NCI-H446 (cell line): Measurements from ENCODE around the gene CENATAC.
"Not testable (repeated sequence)": the region's sequence is repeated elsewhere in the genome, so short reads cannot be mapped to it uniquely, and the experiment has no call there.

Experiments
- DNase-seq, 2 experiments: peaks; one replicate each; lab custom pipeline; 2025; lab: John Stamatoyannopoulos, UW

The CENATAC gene

DNA sequence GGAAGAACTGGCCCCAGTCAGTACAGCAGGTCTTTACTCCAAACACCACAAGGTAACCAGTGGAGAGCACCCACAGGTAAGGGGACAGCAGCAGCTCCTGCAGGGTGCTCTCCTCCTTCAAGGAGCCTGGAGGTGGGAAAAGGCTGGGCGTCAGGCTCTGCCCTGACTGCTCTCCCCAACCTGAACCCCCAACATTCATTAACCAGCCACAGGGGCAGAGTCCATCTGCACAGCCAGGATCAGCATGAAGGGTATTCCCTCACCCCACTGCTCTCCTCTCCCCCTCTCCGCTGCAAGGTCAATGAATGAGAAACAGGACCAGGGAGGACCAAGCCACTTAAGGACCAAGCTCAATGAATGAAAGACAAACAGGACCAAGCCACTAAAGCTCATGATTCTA is 29.0 kb downstream of the CENATAC start:
- no peak for DNase-seq

DNA sequence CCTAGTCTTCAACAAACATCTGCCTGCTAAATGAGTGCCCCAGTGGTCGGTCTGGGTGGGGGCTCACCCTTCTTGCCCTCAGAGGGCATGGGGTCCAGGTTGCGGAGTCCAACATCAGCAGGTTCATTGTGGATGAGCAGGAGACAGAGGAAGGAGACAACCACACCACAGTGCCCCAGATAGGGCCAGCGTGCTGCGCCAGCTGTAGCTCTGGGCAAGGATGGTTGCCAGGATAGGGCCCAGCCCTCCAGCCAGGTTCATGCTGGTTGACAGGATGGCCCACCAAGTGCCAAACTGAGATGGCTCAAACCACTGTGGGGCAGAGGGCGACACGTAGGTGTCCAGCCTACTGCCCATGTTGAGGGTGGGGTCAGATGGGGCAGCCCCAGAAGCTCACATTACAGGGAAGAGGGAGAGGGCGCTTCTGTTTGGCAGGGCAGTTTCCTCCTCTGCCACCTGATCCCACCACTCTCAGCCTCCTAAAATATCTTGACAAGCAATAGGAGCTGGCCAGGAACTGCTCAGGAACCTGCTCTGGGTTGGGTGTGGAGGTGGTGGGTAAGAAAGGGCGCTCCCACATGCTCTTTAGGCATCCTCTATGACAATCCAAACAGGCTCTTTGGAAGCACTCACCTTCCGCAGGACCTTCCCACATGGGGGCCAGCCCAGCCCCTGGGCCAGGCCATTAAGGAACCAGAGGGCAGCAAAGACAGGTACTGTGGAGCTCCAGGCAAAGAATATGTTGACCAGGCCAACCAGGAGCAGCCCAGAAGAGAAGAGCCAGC is 29.8 kb downstream of the CENATAC start:
- DNase-seq = no peak

DNA sequence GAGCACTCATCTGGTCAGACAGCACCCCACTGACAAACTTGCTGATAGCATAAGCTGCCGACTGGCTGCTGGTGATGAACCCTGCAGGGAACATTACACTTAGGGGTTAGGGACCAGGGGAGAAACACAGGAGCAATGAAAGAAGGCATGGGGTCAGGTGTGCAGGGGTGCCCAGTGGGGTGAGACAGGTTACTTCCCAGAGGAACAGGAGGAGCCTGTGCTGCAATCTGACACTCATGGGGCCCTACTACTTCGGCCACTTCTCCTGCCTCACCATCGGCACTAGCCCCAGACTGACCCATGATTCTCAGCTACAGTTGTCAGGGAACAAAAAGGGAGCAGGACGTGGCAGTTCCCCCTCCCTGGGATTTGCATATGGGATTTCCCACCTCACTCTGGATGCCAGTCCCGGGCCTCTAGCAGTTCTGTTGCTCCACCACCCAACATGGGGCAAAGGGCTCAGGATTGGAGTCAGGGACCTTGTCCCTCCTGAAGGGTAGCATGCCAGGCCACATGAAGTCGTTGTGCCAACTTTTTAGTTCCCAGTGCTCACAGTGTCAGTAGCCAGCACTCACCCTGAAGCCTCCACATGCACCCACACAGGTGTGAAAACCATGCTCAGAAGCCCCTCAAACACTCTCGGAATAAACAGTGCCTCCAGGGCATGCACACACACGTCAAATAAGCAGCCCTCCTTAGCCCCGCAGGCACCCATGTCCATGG is 30.6 kb downstream of the CENATAC start:
- DNase-seq = no peak

DNA sequence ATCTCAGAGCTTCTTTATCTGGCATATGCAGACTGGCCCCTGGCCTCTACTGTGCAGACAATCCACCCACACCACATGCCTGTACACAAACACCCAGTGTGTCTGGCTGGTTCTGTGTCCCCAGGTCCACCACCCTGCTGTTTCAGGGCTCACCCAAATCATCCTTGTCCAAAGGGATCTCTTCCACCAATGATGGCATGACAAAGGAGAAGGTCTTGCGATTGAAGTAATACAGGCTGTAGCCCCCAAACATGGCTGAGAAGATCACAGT is 31.1 kb downstream of the CENATAC start:
- no peak for DNase-seq

DNA sequence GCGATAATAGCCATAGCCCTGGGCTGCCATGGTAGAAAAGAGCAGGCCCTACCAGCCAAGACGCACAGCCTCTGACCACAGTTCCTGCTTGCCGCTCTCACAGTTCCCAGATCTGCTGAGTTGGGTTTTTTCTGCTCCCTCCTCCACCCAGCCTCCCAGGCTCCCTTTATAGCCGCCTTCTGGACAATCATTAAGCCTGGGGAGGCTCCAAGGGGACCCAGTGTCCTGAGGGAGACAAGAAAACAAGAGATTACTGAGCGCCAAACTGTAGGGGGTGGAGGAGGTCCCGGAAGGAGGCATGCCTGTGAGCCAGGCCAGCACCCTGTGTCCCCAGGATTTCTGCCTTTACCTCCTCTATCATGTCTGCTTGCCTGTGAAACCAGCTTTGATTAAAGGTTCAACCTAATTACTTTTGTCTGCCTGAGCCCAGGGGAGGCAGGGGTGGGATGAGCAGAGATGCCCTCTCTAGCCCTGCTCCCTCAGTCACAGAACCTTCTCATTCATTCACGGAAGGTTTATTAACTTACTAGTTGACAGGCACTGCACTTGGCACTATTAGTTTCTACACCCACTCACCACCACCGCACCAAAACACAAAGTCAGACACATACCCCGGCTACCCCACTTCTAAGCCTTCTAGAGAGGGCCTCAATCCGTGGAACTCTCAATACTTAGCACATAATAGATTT is 31.5 kb downstream of the CENATAC start:
- no peak for DNase-seq

DNA sequence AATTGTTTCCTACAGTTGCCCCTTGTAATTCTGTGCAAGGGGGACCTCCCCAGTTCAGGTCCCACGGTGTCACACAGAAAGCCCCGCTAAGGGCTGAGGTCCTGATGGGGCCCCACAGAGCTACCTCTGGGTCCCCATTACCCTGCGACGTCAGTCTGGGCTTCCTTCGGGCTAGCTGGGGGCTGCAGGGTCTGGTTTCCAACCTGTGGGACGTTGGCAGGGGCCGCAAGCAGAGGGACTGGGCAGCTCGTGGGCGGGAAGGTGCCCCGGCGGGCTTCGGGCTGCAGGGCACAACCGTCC is 32.0 kb downstream of the CENATAC start:
- DNase-seq = no peak

DNA sequence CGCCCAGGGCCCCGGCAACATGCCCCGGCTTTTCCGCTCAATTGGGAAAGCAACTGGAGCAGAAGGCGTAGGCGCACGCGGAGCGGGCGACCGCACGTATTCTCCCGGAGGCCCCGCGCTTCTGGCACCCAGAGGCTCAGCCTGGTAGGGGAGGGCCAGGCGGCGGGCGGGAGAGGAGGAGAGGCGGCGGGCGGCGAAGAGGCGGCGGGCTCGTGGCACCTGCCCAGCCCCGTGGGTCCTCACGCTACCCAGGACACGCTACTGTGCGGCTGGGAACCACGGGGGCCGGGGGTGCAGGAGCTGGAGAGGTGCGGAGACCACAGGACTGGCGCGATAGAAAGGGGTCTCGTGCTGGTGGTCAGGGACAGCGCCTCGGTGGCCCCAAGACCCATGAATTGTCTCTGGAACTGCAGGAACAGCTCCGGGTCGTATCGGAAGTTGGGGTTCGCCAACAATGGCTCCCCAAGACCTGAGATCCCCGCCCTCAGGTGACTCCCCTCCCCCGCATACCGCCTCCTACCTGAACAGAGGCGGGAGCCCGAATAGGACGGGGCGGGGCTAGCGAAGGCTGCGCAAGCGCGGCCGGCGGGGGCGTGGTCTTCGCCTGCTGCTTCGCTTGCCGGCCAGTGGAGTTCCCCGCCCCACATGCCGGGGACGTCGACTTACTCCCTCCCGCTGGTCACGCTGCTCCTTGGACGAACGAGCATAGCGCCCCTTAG is 32.5 kb downstream of the CENATAC start, which contains the start of gene SLC37A4:
Gene SLC37A4 (minus strand): TSS at position 549 of the 719 bp plus-strand sequence.
- peak; percentile 92 to 99 for DNase-seq

DNA sequence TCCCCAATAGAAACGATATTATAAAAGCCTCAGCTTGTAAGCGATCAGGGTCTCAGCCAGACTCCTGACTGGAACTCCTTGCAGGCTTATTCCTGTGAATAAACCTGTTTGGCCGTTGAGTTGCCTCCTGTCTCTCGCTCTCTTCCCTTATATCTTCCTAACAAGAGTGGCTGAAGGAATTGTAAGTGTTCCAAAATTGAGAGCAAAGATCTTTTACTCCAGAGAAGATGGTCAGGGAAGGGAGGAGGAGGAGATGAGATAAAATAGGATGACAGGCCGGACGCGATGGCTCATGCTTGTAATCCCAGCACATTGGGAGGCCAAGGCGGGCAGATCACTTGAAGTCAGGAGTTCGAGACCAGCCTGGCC is 34.0 kb downstream of the CENATAC start:
- no peak for DNase-seq

DNA sequence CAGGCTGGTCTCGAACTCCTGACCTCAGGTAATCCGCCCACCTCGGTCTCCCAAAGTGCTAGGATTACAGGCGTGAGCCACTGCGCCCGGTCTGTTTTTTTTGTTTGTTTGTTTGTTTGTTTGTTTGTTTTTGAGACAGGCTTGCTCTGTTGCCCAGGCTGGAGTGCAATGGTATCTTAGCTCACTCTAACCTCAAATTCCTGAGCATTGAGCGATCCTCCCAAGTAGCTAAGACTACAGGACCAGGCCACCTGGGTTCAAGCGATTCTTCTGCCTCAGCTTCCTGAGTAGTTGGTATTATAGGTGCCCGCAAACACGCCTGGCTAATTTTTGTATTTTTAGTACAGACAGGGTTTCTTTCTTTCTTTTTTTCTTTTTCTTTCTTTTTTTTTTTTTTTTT is 35.5 kb downstream of the CENATAC start:
- not testable (repeated sequence) for DNase-seq

DNA sequence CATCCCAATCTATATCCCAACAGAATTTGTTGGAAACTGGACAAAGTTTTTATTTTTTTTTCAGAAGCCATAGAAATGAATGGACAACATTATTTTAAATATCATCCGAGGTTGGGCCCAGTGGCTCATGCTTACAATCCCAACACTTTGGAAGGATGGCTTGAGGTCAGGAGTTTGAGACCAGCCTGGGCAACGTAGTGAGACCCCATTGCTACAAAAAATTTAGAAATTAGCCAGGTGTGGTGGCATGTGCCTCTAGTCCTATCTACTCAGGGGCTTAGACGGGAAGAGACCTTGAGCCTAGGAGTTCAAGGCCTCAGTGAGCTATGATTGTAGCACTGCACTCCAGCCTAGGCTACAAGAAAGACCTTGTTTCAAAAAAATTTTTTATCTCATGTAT is 36.9 kb downstream of the CENATAC start:
- DNase-seq = no peak

DNA sequence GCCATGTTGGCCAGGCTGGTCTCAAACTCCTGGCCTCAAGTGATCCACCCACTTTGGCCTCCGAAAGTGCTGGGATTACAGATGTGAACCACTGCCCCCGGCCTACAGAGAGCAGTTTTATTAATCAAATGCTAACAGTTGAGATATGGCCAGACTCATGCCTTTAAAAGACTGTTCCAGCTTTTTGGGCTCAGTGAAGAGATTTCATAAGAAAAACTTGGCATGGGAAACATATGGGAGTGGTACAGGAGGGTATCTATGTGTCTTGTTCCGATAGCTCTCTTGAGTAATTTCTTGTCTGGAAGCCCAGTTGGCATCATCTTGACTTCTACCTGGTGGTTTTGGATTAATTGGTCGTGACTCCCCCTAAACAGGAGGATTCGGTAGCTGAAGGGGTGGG is 40.9 kb downstream of the CENATAC start:
- DNase-seq = no peak

DNA sequence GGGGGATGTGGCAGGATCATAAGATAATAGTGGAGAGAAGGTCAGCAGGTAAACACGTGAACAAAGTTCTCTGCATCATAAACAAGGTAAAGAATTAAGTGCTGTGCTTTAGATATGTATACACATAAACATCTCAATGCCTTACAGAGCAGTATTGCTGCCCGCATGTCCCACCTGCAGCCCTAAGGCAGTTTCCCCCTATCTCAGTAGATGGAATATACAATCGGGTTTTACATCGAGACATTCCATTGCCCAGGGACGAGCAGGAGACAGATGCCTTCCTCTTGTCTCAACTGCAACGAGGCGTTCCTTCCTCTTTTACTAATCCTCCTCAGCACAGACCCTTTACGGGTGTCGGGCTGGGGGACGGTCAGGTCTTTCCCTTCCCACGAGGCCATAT is 41.5 kb downstream of the CENATAC start:
- DNase-seq = not testable (repeated sequence)

DNA sequence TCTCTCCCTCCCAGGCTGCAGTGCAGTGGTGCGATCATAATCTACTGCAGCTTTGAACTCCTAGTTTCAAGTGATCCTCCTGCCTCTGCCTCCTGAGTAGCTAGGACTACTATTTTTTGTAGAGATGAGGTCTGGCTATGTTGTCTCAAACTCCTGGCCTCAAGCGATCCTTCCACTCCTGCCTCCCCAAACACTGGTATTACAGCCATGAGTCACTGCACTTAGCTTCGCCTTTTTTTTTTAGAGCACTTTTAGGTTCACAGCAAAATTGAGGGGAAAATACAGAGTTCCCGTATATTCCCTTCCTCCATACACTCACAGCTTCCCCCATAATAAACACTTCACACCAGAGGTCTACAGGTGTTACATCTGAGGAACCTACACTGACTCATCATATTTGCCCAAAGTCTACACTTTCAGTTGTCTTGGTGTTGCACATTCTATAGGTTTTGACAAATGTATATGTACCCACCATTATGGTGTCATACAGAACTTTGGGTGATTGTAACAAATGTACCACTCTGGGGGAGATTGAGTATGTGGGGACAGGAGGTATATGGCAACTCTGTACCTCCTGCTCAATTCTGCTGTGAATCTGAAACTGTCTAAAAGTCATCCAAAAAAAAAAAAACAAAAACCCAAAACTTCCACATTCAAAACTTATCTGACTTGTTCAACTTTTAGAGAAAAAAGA is 44.0 kb downstream of the CENATAC start:
- DNase-seq = no peak

DNA sequence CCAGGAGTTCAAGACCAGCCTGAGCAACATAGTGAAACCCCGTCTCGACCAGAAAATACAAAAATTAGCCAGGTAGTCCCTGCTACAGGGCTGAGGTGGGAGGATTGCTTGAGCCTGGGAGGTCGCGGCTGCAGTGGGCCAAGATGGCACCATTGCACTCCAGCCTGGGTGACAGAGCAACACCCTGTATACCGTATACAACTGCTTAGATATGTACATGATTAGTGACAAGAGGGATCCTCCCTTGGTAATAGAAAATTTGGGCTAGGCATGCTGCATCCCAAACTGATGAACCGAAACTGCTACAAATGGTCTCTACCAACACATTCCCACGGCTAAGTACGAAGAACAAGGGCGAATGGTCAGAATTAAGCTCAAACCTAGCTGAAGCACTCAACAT is 45.0 kb downstream of the CENATAC start:
- DNase-seq = no peak

DNA sequence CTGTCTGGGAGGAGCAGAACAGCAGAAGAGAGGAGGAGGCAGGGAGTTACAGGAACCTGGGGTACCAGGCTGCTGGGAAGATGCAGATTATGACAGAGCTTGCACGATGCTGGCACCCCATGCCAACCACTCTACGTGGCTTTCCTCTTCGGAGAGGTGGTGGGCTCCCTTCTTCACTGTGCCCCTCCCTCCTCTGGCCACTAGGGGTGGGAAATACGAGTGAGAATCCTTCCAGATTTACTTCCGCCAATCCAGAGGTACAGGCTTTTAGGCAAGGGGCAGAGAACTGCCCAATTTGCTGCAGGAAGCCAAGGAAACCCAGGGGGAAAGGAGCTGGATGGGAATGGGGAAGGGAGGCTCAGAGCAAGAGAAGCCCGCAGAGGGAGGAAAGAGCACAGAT is 46.8 kb downstream of the CENATAC start:
- no peak for DNase-seq

DNA sequence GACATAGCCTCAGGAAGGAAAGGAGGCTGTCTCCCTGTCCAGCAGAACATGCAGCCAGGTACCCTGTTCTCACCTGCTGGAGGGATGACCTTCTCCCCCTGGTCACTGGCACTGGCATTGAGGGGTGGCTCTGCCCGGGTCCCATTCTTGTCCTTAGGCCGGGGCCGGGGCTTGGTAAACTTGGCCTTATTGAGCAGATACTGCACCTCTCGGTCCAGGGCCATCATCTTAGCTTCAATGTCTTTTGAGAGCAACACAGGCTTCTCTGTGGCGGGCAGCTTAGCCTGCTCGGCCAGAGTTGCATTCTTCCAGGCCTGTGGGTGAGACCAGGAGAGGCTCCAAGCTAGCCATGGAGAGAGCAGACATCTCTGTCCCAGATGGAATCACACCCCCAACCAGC is 48.6 kb downstream of the CENATAC start:
- DNase-seq = no peak

DNA sequence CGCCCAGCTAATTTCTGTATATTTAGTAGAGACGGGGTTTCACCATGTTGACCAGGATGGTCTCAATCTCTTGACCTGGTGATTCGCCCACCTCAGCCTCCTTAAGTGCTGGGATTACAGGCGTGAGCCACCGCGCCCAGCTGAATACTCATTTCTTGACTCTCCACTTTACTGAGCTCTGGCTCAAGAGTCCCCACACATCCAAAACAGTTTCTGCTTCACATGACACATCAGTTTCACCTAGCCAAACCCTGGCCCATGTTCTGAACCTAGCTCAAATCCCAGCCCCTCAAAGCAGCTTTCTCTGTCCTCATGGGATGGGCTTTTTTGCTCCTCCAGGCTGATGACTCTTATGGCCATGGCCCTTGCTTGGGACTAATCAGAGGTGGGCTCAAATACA is 49.3 kb downstream of the CENATAC start:
- no peak for DNase-seq

DNA sequence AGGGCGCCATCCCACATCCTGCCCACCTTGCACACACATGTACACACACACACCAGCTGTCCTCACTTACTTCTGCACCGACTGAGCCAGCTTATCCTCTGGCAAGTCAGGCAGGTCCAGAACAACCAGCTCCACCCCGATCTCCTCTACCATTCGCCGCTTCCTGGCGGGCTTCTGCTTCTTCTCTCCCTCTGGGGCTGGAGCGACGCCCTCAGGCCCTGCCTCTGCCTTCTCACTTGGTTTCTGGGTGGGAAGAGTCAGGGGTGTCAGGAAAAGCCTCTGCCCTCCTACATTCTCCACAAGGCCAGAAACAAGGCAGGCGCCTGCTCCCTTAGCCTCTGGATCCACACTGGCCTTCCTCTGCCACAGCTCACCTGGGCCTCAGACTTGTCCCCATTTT is 50.7 kb downstream of the CENATAC start:
- no peak for DNase-seq

DNA sequence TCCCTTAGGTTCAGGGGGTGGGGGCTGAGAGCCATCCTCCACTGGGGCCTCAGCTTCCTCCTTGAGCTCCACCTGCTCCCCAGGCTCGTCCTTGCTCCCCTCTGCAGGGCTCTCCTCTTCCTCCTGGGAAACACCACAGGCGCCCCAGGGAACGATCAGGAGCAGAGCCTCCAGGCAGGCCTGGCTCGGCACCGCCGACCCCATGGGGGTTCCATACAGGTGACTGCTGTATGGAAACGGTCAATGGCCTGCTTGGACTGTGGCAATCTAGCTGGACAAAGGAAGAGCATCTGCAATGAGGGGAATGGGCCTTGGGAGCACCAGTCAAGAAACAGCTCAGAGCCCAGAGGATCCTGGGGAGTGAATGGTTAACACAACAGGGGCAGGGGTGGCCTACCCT is 51.1 kb downstream of the CENATAC start:
- no peak for DNase-seq

DNA sequence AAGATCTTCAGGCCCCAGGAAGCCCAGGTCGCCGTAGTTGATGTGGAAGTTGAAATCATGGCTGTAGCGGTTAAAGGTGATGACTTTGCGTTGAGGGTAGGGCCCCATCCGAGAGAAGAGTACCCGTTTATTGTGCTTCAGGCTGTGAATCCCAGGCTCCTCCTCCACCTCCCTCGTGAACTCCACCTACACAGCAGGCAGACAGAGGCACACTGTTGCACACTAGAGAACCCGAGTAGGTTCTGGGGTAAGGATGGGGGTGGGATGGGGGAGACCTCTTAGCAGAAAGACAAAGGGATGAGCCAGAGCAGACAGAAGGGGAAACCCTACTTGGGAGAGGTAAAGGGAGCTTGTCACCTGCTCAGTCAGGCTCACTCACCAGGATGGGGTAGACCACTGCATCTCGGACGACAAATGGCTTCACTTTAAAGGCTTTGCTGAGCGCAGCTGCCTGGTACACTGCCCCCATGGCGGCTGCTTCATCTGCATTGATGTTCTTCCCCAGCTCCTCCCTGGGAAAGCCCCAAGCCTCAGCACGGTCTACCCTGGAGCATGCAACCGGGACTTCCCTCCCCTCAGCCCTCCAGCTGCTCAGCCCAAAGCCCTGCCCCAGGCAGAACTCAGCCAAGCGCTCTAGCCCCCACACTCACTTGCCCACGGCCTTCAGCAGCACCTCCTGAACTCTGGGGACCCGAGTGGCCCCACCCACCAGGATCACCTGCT is 53.7 kb downstream of the CENATAC start:
- DNase-seq = no peak

DNA sequence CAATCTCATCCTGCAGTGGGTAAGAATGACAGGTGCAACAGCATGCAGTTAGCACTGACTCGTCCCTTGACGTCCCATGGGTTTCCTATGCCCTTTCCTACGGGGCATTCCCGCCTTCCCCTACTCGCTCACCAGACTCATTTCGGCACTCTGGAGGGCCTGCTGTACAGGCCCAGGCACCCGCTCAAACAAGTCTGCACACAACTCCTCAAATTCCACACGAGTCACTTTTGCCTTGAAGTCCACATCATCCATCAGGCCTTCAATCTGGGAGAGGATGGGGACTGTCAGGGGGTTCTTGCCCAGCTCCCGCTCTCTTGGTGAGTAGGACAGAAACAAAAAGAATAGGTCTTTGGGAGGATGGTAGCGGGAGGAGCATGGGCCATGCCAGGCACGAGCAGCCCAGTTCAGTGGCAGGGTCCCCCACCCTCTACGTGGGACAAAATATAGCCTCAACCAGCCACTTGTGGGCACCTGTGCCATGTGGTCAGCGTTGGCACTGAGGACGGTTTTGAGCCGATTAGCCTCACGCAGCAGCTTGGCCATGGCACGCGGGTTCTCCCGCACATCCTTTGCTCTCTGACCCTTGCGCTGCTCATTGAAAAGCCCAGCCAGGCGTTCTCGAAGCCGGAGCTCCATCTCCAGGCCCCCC is 54.4 kb downstream of the CENATAC start:
- no peak for DNase-seq
